ENCODE data around the gene ANAPC1.
"Not testable (repeated sequence)": the region's sequence is repeated elsewhere in the genome, so short reads cannot be mapped to it uniquely, and the experiment has no call there.

The ANAPC1 gene

DNA sequence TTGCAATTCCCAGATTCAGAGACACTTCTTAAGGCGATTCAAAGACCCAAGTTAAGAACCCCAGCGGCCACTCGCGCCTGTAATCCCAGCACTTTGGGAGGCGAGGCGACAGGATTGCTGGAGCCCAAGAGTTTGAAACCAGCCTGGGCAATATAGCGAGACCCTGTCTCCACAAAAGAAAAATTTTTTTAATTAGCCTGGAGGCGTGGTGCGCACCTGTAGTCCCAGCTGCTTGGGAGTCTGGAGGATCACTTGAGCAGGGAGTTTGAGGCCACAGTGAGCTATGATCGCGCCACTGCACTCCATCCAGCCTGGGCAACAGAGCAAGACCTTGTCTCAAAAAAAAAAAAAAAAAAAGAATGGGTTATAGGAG, 585 bp upstream of the ANAPC1 start:
- peak overlapping the region; percentile 99 for H2AFZ ChIP-seq (ENCODE audit: low read depth, low read length)
- no peak overlapping the region for H2BK120ac ChIP-seq (ENCODE audit: low read depth, low read length)
- peaks cover 0 to 4% of the 10 kb centered on the region in 2 experiments for H3K36me3 ChIP-seq (ENCODE audit: control insufficient read depth in 1 of 2, insufficient read depth in 2 of 2, low read depth in 1 of 2, low read length in 2 of 2)
- H3K4ac ChIP-seq (ENCODE audit: low read depth in 1 of 2, low read length in 2 of 2) = no peak overlapping the region
- no peak overlapping the region for H4K91ac ChIP-seq (ENCODE audit: low read length)
- peaks cover 4% of the 10 kb centered on the region for H3K4me1 ChIP-seq (ENCODE audit: control insufficient read depth, insufficient read depth, low read depth, low read length)
- H3K4me2 ChIP-seq (ENCODE audit: low read length, poor library complexity, severe bottlenecking) = peak overlapping the region; percentile 80
- no peak overlapping the region for H3K18ac ChIP-seq (ENCODE audit: low read depth in 1 of 2, low read length in 2 of 2)
- peaks cover 8% of the 10 kb centered on the region for H3K79me1 ChIP-seq (replicated peaks; ENCODE audit: low read length, poor library complexity, severe bottlenecking)
- no peaks in the 10 kb centered on the region for H3K27me3 ChIP-seq (ENCODE audit: control insufficient read depth in 1 of 2, insufficient read depth in 1 of 2, low read length in 2 of 2)
- DNase-seq = no peak
- 32% methylated on average over 10 of the region's 11 CpGs for WGBS
- H2BK12ac ChIP-seq (ENCODE audit: low read length in 2 of 2) = no peak overlapping the region
- peak overlapping the region; percentile 90 for H3K9ac ChIP-seq (ENCODE audit: low read length)
- no peak overlapping the region for H2BK15ac ChIP-seq (ENCODE audit: low read depth, poor library complexity, severe bottlenecking)
- H2AK5ac ChIP-seq (ENCODE audit: low read length, severe bottlenecking) = no peak overlapping the region
- no peak overlapping the region for H2BK5ac ChIP-seq (ENCODE audit: low read depth, low read length, poor library complexity, severe bottlenecking)
- no peak overlapping the region for H3K14ac ChIP-seq (ENCODE audit: low read length in 2 of 2)
- no peak overlapping the region for H4K8ac ChIP-seq (ENCODE audit: low read length)
- peak overlapping the region; percentile 73 for H3K27ac ChIP-seq (ENCODE audit: low read length, poor library complexity, severe bottlenecking)
- H3K9me3 ChIP-seq (ENCODE audit: control insufficient read depth, low read length) = no peaks in the 10 kb centered on the region
- H3K23ac ChIP-seq (ENCODE audit: low read length in 2 of 2) = no peak overlapping the region
- peak overlapping the region; percentile 90 to 91 for H3K4me3 ChIP-seq (ENCODE audit: insufficient read depth in 1 of 2, low read depth in 1 of 2, low read length in 2 of 2)

DNA sequence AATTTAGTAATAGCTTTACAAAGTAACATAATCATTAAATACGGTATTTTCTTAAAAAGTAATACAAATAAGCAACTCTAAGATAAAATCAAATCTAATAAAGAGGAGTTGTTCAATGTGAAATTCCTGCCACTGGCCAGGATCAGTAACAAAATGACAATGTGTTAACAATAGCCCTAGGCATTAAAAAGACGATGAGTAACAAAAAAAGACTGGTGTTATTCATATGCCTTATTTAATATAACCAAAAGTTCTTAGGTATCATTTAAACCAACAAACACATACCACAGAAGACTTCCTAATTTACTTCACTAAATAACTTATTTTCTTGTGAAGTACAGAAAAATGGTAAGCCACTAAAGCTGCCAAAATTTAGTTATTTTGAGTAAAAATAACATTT, 11.2 kb downstream of the ANAPC1 start:
- not testable (repeated sequence) for H3K4me1 ChIP-seq (ENCODE audit: control insufficient read depth, insufficient read depth, low read depth, low read length); H3K4ac ChIP-seq (ENCODE audit: low read depth in 1 of 2, low read length in 2 of 2); H3K4me2 ChIP-seq (ENCODE audit: low read length, poor library complexity, severe bottlenecking); H2AFZ ChIP-seq (ENCODE audit: low read depth, low read length); DNase-seq; H3K9ac ChIP-seq (ENCODE audit: low read length); H3K9me3 ChIP-seq (ENCODE audit: control insufficient read depth, low read length); H3K23ac ChIP-seq (ENCODE audit: low read length in 2 of 2); H2BK120ac ChIP-seq (ENCODE audit: low read depth, low read length); H2BK12ac ChIP-seq (ENCODE audit: low read length in 2 of 2); H2BK5ac ChIP-seq (ENCODE audit: low read depth, low read length, poor library complexity, severe bottlenecking); H3K4me3 ChIP-seq (ENCODE audit: insufficient read depth in 1 of 2, low read depth in 1 of 2, low read length in 2 of 2); H4K91ac ChIP-seq (ENCODE audit: low read length); H4K8ac ChIP-seq (ENCODE audit: low read length); H2AK5ac ChIP-seq (ENCODE audit: low read length, severe bottlenecking); H2BK15ac ChIP-seq (ENCODE audit: low read depth, poor library complexity, severe bottlenecking); H3K27ac ChIP-seq (ENCODE audit: low read length, poor library complexity, severe bottlenecking); H3K79me1 ChIP-seq (replicated peaks; ENCODE audit: low read length, poor library complexity, severe bottlenecking); H3K27me3 ChIP-seq (ENCODE audit: control insufficient read depth in 1 of 2, insufficient read depth in 1 of 2, low read length in 2 of 2); H3K18ac ChIP-seq (ENCODE audit: low read depth in 1 of 2, low read length in 2 of 2); H3K14ac ChIP-seq (ENCODE audit: low read length in 2 of 2)
- no CpG with 5 or more reads among the region's 2 CpGs for WGBS
- peaks cover 2 to 40% of the 10 kb centered on the region in 2 experiments for H3K36me3 ChIP-seq (ENCODE audit: control insufficient read depth in 1 of 2, insufficient read depth in 2 of 2, low read depth in 1 of 2, low read length in 2 of 2)

DNA sequence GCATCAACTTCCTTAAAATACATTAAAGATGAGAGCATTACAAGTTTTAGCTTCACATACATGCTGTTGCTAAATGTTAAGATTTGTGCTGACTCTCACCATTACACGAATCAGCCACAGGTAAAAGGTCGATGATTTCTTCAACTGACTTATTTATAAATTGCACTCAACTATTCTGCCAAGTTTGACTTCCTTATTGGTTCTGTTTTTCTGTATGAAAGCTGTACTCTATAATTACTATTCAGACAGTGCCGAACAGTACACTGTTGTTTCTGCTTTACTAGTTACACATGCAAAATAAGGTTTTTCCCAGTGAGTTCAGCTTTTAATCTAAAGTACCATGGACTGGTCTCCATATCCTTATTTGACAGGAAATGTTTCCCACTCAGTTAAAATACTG, 18.9 kb downstream of the ANAPC1 start:
- not testable (repeated sequence) for H3K4me2 ChIP-seq (ENCODE audit: low read length, poor library complexity, severe bottlenecking); H2AK5ac ChIP-seq (ENCODE audit: low read length, severe bottlenecking); H2BK12ac ChIP-seq (ENCODE audit: low read length in 2 of 2); H4K91ac ChIP-seq (ENCODE audit: low read length); H2AFZ ChIP-seq (ENCODE audit: low read depth, low read length); H2BK15ac ChIP-seq (ENCODE audit: low read depth, poor library complexity, severe bottlenecking); H3K9me3 ChIP-seq (ENCODE audit: control insufficient read depth, low read length); H2BK120ac ChIP-seq (ENCODE audit: low read depth, low read length); H3K4ac ChIP-seq (ENCODE audit: low read depth in 1 of 2, low read length in 2 of 2); H3K79me1 ChIP-seq (replicated peaks; ENCODE audit: low read length, poor library complexity, severe bottlenecking); H3K27me3 ChIP-seq (ENCODE audit: control insufficient read depth in 1 of 2, insufficient read depth in 1 of 2, low read length in 2 of 2); H3K23ac ChIP-seq (ENCODE audit: low read length in 2 of 2); H3K4me1 ChIP-seq (ENCODE audit: control insufficient read depth, insufficient read depth, low read depth, low read length); H4K8ac ChIP-seq (ENCODE audit: low read length); H3K14ac ChIP-seq (ENCODE audit: low read length in 2 of 2); H3K4me3 ChIP-seq (ENCODE audit: insufficient read depth in 1 of 2, low read depth in 1 of 2, low read length in 2 of 2); H2BK5ac ChIP-seq (ENCODE audit: low read depth, low read length, poor library complexity, severe bottlenecking); H3K27ac ChIP-seq (ENCODE audit: low read length, poor library complexity, severe bottlenecking); DNase-seq; H3K9ac ChIP-seq (ENCODE audit: low read length); H3K18ac ChIP-seq (ENCODE audit: low read depth in 1 of 2, low read length in 2 of 2)
- peaks cover 8 to 17% of the 10 kb centered on the region in 2 experiments for H3K36me3 ChIP-seq (ENCODE audit: control insufficient read depth in 1 of 2, insufficient read depth in 2 of 2, low read depth in 1 of 2, low read length in 2 of 2)
- no CpG with 5 or more reads among the region's 3 CpGs for WGBS

DNA sequence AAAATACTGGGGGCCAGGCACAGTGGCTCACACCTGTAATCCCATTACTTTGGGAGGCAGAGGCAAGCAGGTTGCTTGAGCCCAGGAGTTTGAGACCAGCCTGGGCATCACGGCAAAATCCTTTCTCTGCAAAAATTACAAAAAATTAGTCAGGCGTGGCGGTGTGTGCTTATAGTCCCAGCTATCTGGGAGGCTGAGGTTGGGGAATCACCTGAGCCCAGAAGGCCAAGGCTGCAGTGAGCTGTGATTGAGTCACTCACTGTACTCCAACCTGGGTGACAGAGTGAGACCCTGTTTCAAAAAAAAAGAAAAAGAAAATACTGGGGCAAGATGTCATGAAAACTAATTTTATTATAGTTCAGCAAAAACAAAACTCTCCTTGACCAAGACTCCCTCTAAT, 24.0 kb downstream of the ANAPC1 start:
- H4K8ac ChIP-seq (ENCODE audit: low read length); H3K27me3 ChIP-seq (ENCODE audit: control insufficient read depth in 1 of 2, insufficient read depth in 1 of 2, low read length in 2 of 2); H3K18ac ChIP-seq (ENCODE audit: low read depth in 1 of 2, low read length in 2 of 2); H2AK5ac ChIP-seq (ENCODE audit: low read length, severe bottlenecking); H2BK5ac ChIP-seq (ENCODE audit: low read depth, low read length, poor library complexity, severe bottlenecking); H3K4me3 ChIP-seq (ENCODE audit: insufficient read depth in 1 of 2, low read depth in 1 of 2, low read length in 2 of 2); H2AFZ ChIP-seq (ENCODE audit: low read depth, low read length); H3K14ac ChIP-seq (ENCODE audit: low read length in 2 of 2); H3K9me3 ChIP-seq (ENCODE audit: control insufficient read depth, low read length); H3K9ac ChIP-seq (ENCODE audit: low read length); H3K23ac ChIP-seq (ENCODE audit: low read length in 2 of 2); H3K4me2 ChIP-seq (ENCODE audit: low read length, poor library complexity, severe bottlenecking); H3K4ac ChIP-seq (ENCODE audit: low read depth in 1 of 2, low read length in 2 of 2); H4K91ac ChIP-seq (ENCODE audit: low read length); H2BK15ac ChIP-seq (ENCODE audit: low read depth, poor library complexity, severe bottlenecking); H3K4me1 ChIP-seq (ENCODE audit: control insufficient read depth, insufficient read depth, low read depth, low read length); H2BK120ac ChIP-seq (ENCODE audit: low read depth, low read length); H3K27ac ChIP-seq (ENCODE audit: low read length, poor library complexity, severe bottlenecking); H2BK12ac ChIP-seq (ENCODE audit: low read length in 2 of 2); DNase-seq; H3K79me1 ChIP-seq (replicated peaks; ENCODE audit: low read length, poor library complexity, severe bottlenecking): not testable (repeated sequence)
- H3K36me3 ChIP-seq (ENCODE audit: control insufficient read depth in 1 of 2, insufficient read depth in 2 of 2, low read depth in 1 of 2, low read length in 2 of 2) = peaks cover 4 to 19% of the 10 kb centered on the region in 2 experiments
- whole genome bisulfite sequencing = 57% methylated on average over 2 of the region's 3 CpGs

Data from mesenchymal stem cell (in vitro differentiated cells and primary cell).